SIG-M5 (cell line): ENCODE results near the gene PRKCE.

ENCODE experiments used
- DNase-seq: peaks from one replicate; lab custom pipeline; 2025; lab: John Stamatoyannopoulos, UW

The PRKCE gene

DNA sequence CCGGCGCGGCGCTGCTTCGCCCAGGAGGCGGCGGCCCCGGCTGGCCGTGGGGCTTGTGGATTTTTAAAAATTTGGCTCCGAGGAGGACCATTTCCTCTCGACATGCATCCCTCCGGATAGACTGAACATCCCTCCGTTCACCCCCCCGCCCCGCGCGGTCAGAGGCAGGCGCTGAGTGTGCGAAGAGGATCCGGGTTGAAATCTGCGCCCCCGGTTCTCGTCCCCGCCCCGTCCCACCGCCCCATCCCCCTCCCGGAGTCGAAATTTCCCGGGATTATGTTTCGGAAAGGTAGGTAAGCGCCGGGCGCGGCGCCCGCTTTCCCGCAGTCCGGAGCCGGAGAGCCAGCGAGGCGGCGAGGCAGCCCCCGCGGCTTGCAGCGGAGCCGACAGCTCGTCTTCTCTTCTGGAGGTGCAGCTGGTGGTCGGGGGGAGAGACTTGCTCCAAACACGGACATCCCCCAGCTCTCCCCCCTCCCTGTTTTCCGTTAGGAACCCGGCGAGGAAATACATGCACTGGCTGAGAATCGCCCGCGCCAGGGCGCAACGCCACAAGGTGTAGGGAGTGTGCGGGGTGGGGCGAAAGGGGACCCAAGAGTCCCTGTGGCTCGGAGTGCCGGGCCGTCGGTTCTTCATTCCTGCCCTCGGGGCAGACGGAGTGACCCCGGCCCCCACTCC, at the start of gene PRKCE:
PRKCE (plus strand) TSS at position 261 of the 675 bp plus-strand sequence.
- no peak for DNase-seq

DNA sequence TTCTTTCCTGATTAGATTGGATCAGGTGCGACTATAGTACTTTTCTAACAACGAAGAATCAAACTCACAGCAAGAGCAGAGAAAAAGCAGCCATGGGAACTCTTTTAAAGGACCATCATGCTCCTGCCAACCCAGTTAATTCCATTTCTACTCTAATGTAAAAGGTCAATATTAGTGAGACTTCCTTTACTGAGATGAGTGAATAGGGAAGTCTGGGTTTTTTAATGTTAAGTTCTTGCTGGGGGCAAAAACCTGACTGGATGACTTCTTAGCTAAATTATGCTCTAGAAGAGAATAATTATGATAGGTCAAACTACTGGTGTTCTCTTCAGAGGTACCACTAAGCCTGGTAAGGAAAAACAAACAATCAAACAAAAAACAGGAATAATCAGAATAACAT, 48.9 kb upstream of the PRKCE start:
- DNase-seq: no peak

DNA sequence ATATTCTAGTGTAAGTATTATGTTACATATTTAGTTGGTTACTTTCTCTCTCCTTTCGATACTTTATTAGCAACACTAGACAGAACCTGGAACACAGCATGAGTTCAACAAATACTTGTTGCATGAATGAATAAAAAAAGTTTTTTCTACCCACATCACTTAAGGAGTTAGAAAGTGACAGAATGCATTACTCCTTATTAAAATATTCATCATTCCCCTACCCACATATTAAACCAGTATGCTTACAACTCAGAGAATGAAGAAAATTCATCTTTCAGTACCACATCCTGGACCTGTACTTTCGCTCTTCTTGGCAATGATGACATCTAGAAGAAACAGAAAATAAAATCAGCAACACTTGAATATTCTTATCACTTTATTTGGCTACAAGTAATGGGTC, 46.4 kb upstream of the PRKCE start:
- DNase-seq: no peak

DNA sequence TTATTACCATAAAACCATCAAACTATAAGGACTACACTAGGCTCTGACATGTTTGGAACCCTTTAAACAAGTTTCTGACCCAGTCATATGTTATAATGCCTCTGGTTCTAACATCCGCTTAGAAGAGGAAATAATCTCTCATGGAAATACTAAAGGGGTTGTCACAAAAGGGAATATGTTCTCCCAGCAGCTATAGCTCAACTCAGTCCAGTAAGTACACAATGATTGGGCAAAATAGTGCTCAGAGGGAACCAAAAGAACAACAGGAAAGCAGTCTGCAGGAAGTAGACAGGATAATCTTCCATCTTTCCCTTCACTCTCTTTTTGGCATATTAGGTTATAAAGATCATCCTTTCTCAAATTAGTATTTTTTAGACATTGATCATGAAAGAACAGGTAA, 44.7 kb upstream of the PRKCE start:
- DNase-seq: no peak

DNA sequence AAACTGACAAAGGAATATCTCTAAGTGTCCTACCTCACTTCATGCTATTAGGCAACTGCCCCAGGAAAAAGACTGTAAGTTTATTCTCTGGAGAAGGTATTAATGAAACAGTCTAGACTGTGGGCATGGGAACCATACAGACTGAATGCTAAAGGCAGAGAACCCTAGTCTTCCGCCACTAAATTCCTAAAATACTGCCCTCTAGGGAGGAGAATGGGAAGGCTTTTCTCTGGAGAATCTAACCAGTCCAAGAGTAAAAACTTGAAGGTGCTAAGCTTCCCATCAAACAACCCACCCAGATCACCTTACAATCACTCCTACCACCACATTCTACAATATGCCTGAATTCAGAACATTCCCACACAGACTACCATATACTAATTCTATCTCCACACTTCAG, 43.8 kb upstream of the PRKCE start:
- no peak for DNase-seq

DNA sequence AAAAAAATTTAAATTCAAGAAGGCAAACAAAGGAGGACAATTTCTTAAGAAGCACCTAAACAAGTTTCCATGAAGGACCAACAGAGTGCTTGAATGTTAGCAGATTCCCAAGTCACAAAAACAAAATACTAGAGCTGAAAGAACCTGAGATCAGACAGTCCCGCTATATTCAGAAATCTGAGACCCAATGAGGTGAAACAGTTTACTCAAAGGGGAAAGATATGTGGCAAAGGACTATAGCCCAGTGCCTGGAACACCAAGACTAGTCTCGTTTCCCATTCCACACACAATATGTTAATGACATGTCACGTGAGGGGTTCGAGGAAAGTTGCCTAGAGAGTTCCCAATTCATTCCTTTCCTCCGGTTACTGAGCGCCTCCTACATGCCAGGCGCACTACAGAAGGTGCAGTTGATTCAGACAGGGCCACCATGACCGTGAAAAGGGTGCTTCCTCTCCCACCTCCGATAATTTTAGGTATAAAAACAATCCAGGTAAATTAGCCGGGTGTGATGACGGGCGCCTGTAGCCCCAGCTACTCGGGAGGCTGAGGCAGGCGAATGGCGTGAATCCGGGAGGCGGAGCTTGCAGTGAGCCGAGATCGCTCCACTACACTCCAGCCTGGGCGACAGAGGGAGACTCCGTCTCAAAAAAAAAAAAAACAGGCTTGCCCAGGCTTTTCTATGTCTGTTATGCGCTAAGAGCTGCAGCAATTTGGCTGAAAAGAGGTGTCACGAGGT, 41.0 kb upstream of the PRKCE start:
- no peak for DNase-seq

DNA sequence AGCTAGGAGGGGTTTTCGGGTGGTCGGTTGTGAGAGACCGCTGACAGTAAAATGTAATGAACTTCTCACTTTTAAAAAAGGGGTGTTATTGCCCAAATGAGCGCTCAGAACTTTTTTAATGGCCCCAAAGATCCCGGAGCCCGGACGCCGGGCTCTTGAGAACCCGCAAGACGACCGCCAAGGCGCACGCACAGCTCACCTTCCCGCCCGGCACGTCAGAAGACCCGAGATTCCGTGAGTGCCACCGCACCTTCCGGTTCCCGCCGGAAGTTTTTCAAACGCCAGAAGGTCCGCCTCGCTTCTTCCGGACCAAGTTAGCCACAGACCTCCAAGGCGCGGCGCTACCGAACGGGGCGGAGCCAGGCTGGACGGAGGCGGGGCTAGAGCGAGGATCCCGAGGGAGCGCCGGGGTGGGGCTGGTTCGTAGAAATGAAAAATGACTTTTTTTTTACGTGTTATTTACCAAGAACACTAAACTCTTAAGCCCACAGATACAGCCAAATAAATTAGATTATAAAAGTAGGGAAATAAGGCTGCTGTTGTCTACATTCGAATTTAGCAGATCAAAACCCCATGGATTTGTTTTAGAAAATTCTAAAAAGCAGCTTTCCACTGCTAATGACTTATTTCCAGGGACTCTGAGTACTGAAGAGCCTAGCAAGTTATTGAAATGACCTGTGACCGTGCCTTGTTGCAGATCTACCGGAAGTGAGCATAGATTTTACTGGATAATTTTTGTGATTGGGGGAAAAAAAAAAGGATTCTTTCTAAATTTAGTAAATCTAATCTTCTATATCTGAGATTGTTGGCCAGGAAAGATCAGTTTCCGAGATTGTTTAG, 40.2 kb upstream of the PRKCE start, which contains the start of gene SRBD1:
SRBD1 (minus strand) TSS at position 248 of the 840 bp plus-strand sequence. CDS start 5,826 bp downstream, outside the sequence.
- peak; percentile 70 for DNase-seq

DNA sequence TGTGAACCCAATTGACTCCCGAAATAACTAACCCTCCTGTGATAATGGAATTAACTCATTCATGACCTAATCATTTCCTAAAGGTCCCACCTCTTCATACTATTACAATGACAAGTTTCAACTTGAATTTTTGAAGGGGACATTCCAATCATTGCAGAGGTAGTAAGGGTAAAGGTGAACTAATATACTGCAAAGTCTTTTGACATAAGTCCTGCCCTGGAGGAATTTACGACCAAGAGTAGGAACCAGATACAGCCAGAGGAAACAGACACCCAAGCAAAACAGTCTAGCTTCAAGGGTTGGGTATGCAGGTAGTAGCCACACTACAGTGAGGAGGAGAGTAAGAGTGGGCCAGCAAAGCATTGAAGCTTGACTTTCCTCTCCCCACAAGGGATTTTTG, 39.2 kb upstream of the PRKCE start:
- DNase-seq: no peak

DNA sequence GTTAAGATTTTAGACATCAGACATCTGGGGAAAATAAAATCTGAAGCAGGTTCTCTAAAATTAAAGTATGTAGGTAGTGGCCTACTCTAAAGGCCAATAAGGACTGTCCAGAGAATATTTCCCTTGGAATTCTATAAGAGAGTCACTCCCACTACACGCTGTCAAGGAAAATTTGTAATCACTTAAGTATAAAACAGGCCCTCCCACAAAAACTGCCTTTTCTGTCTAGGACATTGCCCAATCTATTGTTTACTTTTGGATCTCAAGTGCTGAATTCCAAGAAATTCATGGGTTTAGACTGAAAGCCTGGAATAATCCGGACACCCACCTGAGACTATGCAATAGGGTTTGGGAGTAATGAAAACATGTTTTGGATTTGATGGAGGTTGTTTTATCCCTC, 38.7 kb upstream of the PRKCE start:
- DNase-seq: no peak

DNA sequence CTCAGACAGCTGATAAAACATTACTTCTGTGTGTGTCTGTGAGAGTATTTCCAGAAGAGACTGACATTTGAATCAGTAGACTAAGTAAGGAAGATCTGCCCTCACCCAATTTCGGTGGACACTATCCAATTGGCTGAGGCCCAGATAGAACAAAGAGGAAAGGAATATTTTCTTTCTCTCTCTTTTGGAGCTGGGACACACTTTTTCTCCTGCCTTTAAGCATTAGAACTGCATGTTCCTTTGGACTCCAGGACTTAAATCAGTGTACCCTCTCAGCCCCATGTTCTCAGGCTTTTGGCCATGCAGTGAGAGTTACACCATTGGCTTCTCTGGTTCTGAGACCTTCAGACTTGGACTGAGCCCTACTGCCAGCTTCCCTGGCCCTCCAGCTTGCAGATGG, 37.1 kb upstream of the PRKCE start:
- no peak for DNase-seq

DNA sequence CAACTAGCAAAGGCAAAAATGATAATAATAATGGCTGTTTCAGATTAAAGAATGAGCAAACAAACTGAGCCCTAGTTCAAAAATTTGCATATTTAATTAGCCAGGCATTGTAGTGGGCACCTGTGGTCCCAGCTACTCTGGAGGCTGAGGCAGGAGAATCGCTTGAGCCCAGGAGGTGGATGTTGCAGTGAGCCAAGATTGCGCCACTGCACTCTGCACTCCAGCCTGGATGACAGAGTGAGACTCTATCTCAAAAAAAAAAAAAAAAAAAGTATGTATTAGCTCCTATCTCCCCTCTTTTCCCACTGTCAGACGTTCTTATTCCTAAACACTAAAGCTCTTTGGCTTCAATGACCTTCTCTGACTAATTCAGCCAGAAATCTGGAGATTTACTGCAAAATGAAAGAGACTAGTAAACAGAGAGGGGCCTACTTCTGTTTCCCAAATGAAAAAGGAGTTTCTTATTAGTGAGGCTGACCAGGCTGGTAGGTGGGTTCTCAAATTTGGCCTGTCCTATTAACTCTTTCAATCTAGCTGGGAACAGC, 36.5 kb upstream of the PRKCE start:
- DNase-seq: no peak

DNA sequence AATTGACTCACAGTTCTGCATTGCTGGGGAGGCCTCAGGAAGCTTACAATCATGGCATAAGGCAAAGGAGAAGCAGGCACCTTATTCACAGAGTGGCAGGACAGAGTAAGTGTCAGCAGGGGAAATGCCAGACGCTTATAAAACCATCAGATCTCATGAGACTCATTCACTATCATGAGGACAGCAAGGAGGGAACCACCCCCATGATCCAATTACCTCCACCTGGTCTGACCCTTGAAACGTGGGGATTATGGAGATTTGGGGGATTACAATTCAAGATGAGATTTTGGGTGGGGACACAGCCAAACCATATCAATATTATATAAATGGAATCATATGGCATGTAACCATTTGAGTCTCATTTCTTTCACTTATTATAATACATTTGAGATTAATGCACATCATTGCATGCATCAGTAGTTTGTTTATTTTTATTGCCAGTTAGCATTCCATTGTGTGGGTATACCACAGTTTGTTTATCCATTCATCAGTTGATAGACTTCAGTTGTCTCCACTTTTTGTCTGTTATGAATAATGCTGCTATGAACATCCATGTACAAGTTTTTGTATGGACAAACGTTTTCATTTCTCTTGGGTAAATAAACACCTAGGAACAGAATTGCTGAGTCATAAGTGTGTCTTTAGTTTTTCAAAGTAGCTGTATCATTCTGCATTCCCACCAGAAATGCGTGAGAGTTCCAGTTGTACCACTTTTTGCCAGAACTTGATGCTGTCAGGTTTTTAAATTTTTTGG, 34.6 kb upstream of the PRKCE start:
- no peak for DNase-seq

DNA sequence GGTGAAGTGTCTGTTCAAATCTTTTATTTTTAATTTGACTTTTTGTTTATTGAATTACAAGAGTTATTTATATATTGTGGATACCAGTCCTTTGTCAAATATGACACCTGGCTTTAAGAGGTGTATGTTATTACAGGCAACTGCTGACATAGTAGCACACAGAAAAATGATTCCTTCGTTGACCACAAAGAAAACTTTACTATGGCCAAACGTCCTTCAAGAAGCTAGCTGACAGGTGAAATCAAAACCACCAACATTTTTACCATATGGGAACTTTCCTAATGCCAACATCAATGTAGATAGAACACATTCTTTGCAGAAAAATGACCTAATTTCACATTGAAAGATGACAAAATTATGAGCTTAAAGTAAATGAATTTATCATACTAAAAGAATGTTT, 34.0 kb upstream of the PRKCE start:
- DNase-seq: no peak

DNA sequence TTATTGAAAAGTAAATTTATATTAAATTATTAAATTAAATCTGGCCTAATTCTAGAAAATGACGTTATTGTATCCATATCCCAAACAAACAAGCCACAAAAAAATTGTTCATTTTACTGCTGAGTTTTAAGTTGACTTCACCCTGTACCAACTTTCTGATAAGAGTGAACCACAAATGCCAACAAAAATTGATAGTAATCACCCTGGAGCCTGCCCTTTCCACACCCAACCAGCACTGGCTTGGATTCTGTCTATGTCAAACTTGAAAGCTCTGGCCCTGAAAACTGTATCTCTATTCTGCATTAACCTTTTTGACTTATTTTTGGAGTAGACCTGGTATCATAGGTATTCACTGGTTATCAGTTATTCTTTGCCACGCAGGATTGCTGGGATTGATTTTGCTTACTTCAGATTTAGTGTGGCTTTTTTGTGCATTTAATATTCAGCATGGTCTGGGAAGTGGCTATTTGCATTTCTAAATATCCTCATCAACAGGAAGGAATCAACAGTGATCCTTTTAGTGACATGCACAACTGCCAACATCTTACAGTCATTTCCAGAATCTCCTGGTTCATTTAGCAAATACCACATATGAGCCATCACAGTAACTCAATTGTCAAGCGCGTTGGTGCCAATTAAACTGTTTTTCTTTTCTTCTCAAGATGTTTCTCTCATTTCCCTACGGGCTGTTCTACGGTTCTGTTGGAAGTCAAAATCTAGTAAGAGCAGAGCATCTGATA, 29.0 kb upstream of the PRKCE start:
- no peak for DNase-seq

DNA sequence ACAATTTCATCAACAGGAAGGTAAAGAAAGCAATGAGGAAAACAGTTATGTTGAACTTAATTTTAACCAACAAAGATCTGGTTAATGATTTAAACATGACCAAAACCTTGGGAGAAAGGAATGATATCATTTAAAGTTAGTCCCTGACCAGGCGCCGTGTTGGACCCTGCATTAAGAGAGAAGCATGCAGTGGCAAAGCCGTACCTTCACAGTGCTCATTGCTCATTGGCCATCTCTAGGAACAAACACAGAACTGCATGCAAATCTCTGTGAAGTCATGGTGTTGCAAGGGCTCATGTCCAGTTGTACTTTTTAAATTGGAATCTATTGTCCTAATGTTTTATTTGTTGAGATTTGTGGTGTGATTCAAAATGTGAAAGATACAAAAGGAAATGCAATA, 28.4 kb upstream of the PRKCE start:
- DNase-seq: no peak

DNA sequence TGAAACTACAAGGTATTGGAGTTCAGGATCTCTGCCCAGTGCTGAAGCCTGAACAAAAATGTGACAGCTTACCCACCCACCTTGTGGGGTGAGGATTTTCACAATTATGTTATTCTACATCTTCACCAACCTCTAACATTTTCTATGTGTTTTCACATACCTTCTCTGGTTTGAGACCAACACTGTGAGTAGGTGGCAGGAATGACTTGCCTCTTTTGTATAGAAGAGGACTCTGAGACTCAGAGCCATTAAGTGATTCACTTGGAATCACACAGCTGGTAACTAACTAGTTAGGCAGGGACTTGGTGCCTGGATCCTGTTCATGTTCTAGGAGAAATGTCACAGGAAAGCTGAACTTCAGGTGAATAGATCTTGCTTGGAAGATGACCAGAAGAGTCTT, 25.7 kb upstream of the PRKCE start:
- DNase-seq: no peak

DNA sequence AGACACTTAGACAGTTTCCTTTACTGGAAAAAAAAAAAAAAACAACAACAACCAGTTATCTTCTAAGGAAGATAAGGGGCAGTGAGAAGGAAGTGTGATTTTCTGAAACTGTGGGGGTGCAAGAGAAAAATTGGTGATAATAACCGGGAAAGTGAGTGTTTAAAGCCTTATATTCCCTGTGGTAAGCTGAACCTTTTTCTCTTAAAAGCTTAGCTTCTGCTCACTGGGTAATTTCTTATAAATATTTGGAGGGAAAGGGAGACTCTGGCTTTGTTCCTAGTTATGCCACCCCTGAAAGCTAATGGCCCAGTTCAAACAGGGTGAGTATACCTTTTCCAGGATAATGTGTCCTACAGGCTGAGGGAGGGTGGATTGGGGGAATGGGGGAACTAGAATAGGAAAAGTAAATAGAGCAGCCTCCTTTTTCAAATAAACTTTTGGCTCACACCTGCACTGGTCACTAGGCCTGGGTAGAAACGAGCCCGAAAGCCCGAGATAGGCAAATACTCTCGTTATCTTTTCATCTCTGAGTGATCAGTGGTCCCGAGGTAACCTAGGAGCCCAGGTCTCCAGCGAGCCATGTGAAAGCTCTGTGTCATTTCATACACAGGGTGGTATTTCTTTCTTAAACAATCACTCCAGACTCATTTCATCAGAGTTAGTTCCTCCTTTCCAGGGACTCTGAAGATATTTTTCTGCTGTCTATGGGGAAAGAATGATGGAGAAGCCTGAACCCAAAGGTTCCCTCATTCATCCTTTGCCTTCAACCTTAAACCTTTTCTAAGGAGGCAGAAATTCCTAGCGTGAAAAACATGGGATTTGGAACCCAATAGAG, 24.9 kb upstream of the PRKCE start:
- DNase-seq: no peak

DNA sequence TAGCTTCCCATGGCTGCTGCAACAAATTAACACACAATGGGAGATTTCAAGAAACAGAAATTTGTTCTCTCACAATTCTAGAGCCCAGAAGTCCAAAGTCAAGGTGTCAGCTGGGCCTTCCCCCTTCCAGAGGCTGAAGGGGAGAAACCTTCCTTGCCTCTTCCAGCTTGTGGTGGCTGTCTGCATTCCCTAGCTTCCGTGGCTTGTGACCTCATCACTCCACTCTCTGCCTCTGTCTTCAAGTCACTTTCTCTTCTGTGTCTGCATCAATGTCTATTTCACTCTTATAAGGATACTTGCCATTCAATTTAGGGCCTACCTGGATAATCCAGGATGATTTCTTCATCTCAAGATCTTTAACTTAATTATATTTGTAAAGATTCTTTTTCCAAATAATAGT, 23.6 kb upstream of the PRKCE start:
- DNase-seq: no peak

DNA sequence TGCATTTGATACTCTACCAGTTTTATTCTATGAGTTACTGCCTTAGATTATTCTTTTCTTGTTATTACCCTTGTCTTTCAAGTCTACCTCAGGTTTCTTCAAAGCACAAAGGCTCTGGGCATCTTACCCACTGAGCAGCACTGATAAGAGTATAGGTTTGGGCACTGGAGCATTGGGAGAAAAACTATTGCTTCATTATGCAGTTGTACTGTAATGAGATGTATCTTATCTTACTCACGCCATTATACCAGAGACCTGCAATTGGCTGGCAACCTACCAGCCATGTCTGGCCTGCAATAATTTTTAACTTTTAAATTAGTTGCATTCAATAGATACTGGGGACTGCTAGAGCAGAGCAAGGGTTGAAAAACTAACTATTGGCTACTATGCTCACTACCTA, 21.5 kb upstream of the PRKCE start:
- DNase-seq: no peak

DNA sequence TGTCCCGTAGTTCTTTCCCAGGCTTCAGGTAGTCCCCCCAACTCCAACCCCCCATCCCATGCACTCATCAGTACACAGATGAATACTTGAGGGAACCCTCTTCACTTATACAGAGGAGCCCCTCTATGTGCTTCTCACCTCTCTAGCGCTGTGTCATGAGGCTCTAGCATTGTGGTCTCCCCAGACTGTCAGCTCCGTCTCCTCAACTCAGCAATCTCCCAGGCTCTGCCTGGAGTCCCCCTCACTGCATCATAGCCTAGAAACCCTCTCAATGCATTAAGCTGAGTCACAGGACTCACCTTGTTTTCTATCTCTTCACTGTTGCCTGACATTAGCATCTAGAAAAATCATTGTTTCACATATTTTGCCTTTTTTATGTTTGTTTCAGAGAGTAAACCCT, 20.2 kb upstream of the PRKCE start:
- DNase-seq: no peak
